OCI-LY7 (cell line): Measurements from ENCODE around the gene LINC01488. TPM values are rescaled to one million over a fixed set of nuclear protein-coding genes. Genes with fewer than 3 reads are reported as not detected.

Source experiments
- BruUV-seq: library from RNA; stranded (reverse); fragments of 400-500 nt; replicated peaks from 2 replicates; lab custom pipeline; 2021; lab: Mats Ljungman, UMichigan
- CTCF ChIA-PET: fragments of 300-600 bp; sonication (Branson Sonifier 250); formaldehyde crosslinking; loops from one replicate; lab custom pipeline; 2022; ENCODE audit warnings: antibody characterized with exemption; ENCODE audit not compliant: unreplicated experiment; lab: Charles Lee
- POLR2A ChIA-PET: fragments of 300-600 bp; sonication (Branson Sonifier 250); formaldehyde crosslinking; loops from one replicate; lab custom pipeline; 2022; ENCODE audit warnings: antibody characterized with exemption; lab: Charles Lee
- DNase-seq: peaks from one replicate; pipeline ENCODE4 v3.0.0-alpha.2; 2015; ENCODE audit warnings: low spot score
- H2AFZ ChIP-seq: fragments of 200-600 bp; sonication (generic), shearing (Covaris generic); 2 replicates; pipeline ENCODE4 v1.6.1; 2014; ENCODE audit warnings: mild to moderate bottlenecking, antibody characterized with exemption, low read length, moderate library complexity
- H3K27ac ChIP-seq: fragments of 200-600 bp; sonication (generic); 2 replicates; pipeline ENCODE4 v1.5.1; 2014; ENCODE audit warnings: mixed run types, low read depth, mild to moderate bottlenecking, moderate library complexity, low read length, inconsistent platforms; ENCODE audit not compliant: poor library complexity, severe bottlenecking
- H3K36me3 ChIP-seq: fragments of 200-600 bp; sonication (generic); 2 replicates; pipeline ENCODE4 v1.6.1; 2014; ENCODE audit warnings: mild to moderate bottlenecking, antibody characterized with exemption, low read length, moderate library complexity, mixed read lengths; ENCODE audit not compliant: insufficient read depth
- H3K4me1 ChIP-seq: fragments of 200-600 bp; sonication (generic); 2 replicates; pipeline ENCODE4 v1.5.1; 2014; ENCODE audit warnings: mild to moderate bottlenecking, low read length; ENCODE audit not compliant: insufficient read depth, poor library complexity, severe bottlenecking
- H3K4me2 ChIP-seq: fragments of 200-600 bp; sonication (generic); 2 replicates; pipeline ENCODE4 v1.6.1; 2014; ENCODE audit warnings: mild to moderate bottlenecking, low read length
- H3K4me3 ChIP-seq: fragments of 200-600 bp; sonication (generic); 2 replicates; pipeline ENCODE4 v1.5.1; 2014; ENCODE audit warnings: mild to moderate bottlenecking, low read depth, low read length; ENCODE audit not compliant: poor library complexity, severe bottlenecking
- H3K79me2 ChIP-seq: fragments of 200-600 bp; sonication (generic); 2 replicates; pipeline ENCODE4 v1.6.1; 2016; ENCODE audit warnings: low read depth, mild to moderate bottlenecking, low read length, moderate library complexity, mixed read lengths; ENCODE audit not compliant: insufficient read depth
- H3K9me2 ChIP-seq: fragments of 200-600 bp; sonication (generic); 2 replicates; pipeline ENCODE4 v1.6.1; 2016; ENCODE audit warnings: mild to moderate bottlenecking, low read length, mixed read lengths; ENCODE audit not compliant: insufficient read depth
- H3K9me3 ChIP-seq: fragments of 200-600 bp; sonication (generic); 2 replicates; pipeline ENCODE4 v1.6.1; 2014; ENCODE audit warnings: mild to moderate bottlenecking, mixed run types, low read length, mixed read lengths
- H4K20me1 ChIP-seq: fragments of 200-600 bp; sonication (generic); 2 replicates; pipeline ENCODE4 v1.6.1; 2014; ENCODE audit warnings: mild to moderate bottlenecking, antibody characterized with exemption, low read length, moderate library complexity, mixed read lengths; ENCODE audit not compliant: insufficient read depth
- CTCF ChIP-seq: fragments of 200-600 bp; sonication (generic); conservative IDR thresholded peaks from 2 replicates; pipeline ENCODE4 v1.5.1; 2014; ENCODE audit warnings: mild to moderate bottlenecking, antibody characterized with exemption, low read length, moderate library complexity, mixed read lengths
- EZH2phosphoT487 ChIP-seq: fragments of 200-600 bp; sonication (generic); IDR thresholded peaks from 2 replicates; pipeline ENCODE4 v1.6.1; 2018; ENCODE audit warnings: low read depth, borderline replicate concordance, mild to moderate bottlenecking, mixed run types, antibody characterized with exemption, low read length, moderate library complexity, mixed read lengths
- intact Hi-C: fragments of 100-400 bp; cut with micrococcal nuclease; formaldehyde crosslinking; loops from one replicate; pipeline ENCODE4 v1.10.0; 2022; ENCODE audit not compliant: unreplicated experiment
- total RNA-seq, 2 experiments: library from RNA; depleted of rRNA in 1 of 2; stranded (reverse); fragments of >200 nt in 1 of 2; shearing (Covaris generic) in 1 of 2; gene quantifications; 2 replicates each; pipeline ENCODE4 v1.2.3, GENCODE V29; 2014 to 2022

LINC01488 gene
- total RNA-seq, 2 experiments from 2014 or later = not detected

GRCh38 chr11:69536406-69536805 lies 54.9 kb downstream of the LINC01488 start:
- H3K4me2 ChIP-seq = no peak overlapping the region
- no peak overlapping the region for H2AFZ ChIP-seq
- ChIA-PET POLR2A (no interaction called here), CTCF (no interaction called here)
- DNase-seq = no peak
- intact Hi-C loops = no loop called here
- no peaks in the 10 kb centered on the region for H3K4me1 ChIP-seq
- TF ChIP-seq CTCF (no peak), EZH2phosphoT487 (no peak)
- no TSS peak for BruUV-seq
- H3K79me2 ChIP-seq = no peaks in the 10 kb centered on the region
- H3K9me2 ChIP-seq = no peaks in the 10 kb centered on the region
- H3K36me3 ChIP-seq = no peaks in the 10 kb centered on the region
- H3K27ac ChIP-seq = no peak overlapping the region
- no peak overlapping the region for H3K4me3 ChIP-seq
- H3K9me3 ChIP-seq = no peaks in the 10 kb centered on the region
- H4K20me1 ChIP-seq = no peaks in the 10 kb centered on the region

- no peaks in the 10 kb centered on the region for H3K36me3 ChIP-seq
- DNase-seq = no peak
- ChIA-PET POLR2A (no interaction called here), CTCF (no interaction called here)
- intact Hi-C loops = no loop called here
- no peaks in the 10 kb centered on the region for H3K9me2 ChIP-seq
- H3K27ac ChIP-seq = no peak overlapping the region
- H2AFZ ChIP-seq = no peak overlapping the region
- no peaks in the 10 kb centered on the region for H3K4me1 ChIP-seq
- H4K20me1 ChIP-seq = no peaks in the 10 kb centered on the region
- no peak overlapping the region for H3K4me2 ChIP-seq
- no peaks in the 10 kb centered on the region for H3K79me2 ChIP-seq
- no TSS peak for BruUV-seq
- no peaks in the 10 kb centered on the region for H3K9me3 ChIP-seq
- H3K4me3 ChIP-seq = no peak overlapping the region
- TF ChIP-seq EZH2phosphoT487 (no peak), CTCF (no peak)
Observed at GRCh38 chr11:69537126-69537525, 55.7 kb downstream of the LINC01488 start.

- H3K79me2 ChIP-seq = no peaks in the 10 kb centered on the region
- no peak overlapping the region for H3K4me2 ChIP-seq
- intact Hi-C loops = no loop called here
- no peaks in the 10 kb centered on the region for H3K4me1 ChIP-seq
- H3K36me3 ChIP-seq = no peaks in the 10 kb centered on the region
- no peaks in the 10 kb centered on the region for H3K9me2 ChIP-seq
- no TSS peak for BruUV-seq
- ChIA-PET CTCF (no interaction called here), POLR2A (no interaction called here)
- H2AFZ ChIP-seq = no peak overlapping the region
- H4K20me1 ChIP-seq = no peaks in the 10 kb centered on the region
- no peaks in the 10 kb centered on the region for H3K9me3 ChIP-seq
- H3K27ac ChIP-seq = no peak overlapping the region
- H3K4me3 ChIP-seq = no peak overlapping the region
- no peak for DNase-seq
- TF ChIP-seq CTCF = no peak
Observed at GRCh38 chr11:69537855-69538640, 56.6 kb downstream of the LINC01488 start.
